MM.1S (cell line): ENCODE data around the gene CLDN6.

Experiments used
- CTCF ChIP-seq: fragments of 300-600 bp; sonication (generic); IDR thresholded peaks from 2 replicates; pipeline ENCODE4 v1.5.1; 2016; ENCODE audit warnings: antibody characterized with exemption, low read length, mixed read lengths
- EZH2 ChIP-seq: fragments of 300-600 bp; sonication (generic); optimal IDR thresholded peaks from 2 replicates; pipeline ENCODE3; 2017; ENCODE audit warnings: low read depth, mild to moderate bottlenecking, antibody characterized with exemption, low read length, mixed read lengths
- EZH2phosphoT487 ChIP-seq: fragments of 300-600 bp; sonication (generic); IDR thresholded peaks from 2 replicates; pipeline ENCODE4 v1.6.1; 2018; ENCODE audit warnings: antibody characterized with exemption, low read length

- TF ChIP-seq CTCF (no peak), EZH2 (no peak), EZH2phosphoT487 (no peak)
Measured at GRCh38 chr16:3004319-3004718, 13.7 kb downstream of the CLDN6 start.
